MCF 10A (cell line): ENCODE results near the gene MXD3. TPM values are rescaled to one million over a fixed set of nuclear protein-coding genes. Genes with fewer than 3 reads are reported as not detected.

Experiments used
- BruUV-seq: library from RNA; stranded (reverse); fragments of 400-500 nt; replicated peaks from 2 replicates; lab custom pipeline; 2021; lab: Mats Ljungman, UMichigan
- CTCF ChIA-PET: fragments of 300-600 bp; sonication (Branson Sonifier 250); formaldehyde crosslinking; extraction: SDS; loops from one replicate; lab custom pipeline; 2021; ENCODE audit warnings: antibody characterized with exemption, inconsistent platforms; lab: Yijun Ruan, JAX
- POLR2A ChIA-PET: fragments of 300-600, 350-650 bp; sonication (Branson Sonifier 250); formaldehyde crosslinking; extraction: SDS; loops from one replicate; lab custom pipeline; 2020; ENCODE audit warnings: antibody characterized with exemption, inconsistent platforms; lab: Yijun Ruan, JAX
- DNase-seq: peaks from one replicate; pipeline ENCODE4 v3.0.0-alpha.2; 2018; ENCODE audit not compliant: unreplicated experiment
- H3K27ac Mint-ChIP-seq: one replicate; pipeline ENCODE4 v1.8.0; 2022; ENCODE audit warnings: mild to moderate bottlenecking, low read depth, mixed read lengths; ENCODE audit not compliant: unreplicated experiment
- H3K27me3 Mint-ChIP-seq: one replicate; pipeline ENCODE4 v1.8.0; 2022; ENCODE audit warnings: mixed read lengths; ENCODE audit not compliant: insufficient read depth, unreplicated experiment
- H3K36me3 Mint-ChIP-seq: one replicate; pipeline ENCODE4 v1.8.0; 2022; ENCODE audit warnings: mild to moderate bottlenecking, moderate library complexity, mixed read lengths; ENCODE audit not compliant: insufficient read depth, unreplicated experiment
- H3K4me1 Mint-ChIP-seq: one replicate; pipeline ENCODE4 v1.8.0; 2022; ENCODE audit warnings: mixed read lengths; ENCODE audit not compliant: insufficient read depth, unreplicated experiment
- H3K4me3 Mint-ChIP-seq: one replicate; pipeline ENCODE4 v1.8.0; 2022; ENCODE audit warnings: mild to moderate bottlenecking, moderate library complexity, mixed read lengths; ENCODE audit not compliant: unreplicated experiment
- H3K9me3 Mint-ChIP-seq: one replicate; pipeline ENCODE4 v1.8.0; 2022; ENCODE audit warnings: mixed read lengths; ENCODE audit not compliant: unreplicated experiment
- CTCF ChIP-seq: fragments of 200-600 bp; IDR thresholded peaks from one replicate; pipeline ENCODE4 v1.8.0; 2022; ENCODE audit warnings: antibody characterized with exemption, mild to moderate bottlenecking; ENCODE audit not compliant: unreplicated experiment
- intact Hi-C: fragments of 100-400 bp; cut with micrococcal nuclease; formaldehyde crosslinking; loops from 2 replicates; pipeline ENCODE4 v1.14.1; 2022
- total RNA-seq: library from RNA; stranded (reverse); gene quantifications from 2 replicates; pipeline ENCODE4 v1.2.3, GENCODE V29; 2022

MXD3 gene
- total RNA-seq, 1 experiment from 2014 or later: 13.2 TPM

DNA sequence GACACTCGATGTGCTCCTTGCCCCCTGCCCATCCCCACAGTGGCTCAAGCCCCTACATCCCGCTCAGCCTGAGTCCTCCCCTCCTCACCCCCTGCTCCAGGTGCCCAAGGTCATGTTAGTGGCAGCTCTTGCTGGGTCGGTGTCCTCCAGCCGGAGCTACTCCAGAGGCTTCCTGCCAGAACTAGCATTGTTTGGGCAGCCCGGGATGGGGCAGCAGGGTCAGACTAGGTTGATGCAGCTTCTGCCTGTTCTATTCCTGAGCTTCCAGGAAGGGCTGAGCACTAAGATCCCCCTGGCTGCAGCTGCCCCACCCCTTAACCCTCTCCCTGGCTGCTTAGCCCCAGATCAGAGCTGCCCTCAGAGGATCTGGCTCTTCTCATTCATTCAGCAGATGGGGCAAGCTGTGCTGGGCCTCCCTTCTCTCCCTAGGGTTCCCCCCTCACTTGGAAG, 46.7 kb upstream of the MXD3 start:
- H3K4me3 Mint-ChIP-seq: peak overlapping the region; percentile 51
- intact Hi-C loops: no loop called here
- H3K36me3 Mint-ChIP-seq: no peaks in the 10 kb centered on the region
- no peak overlapping the region for H3K27ac Mint-ChIP-seq
- CTCF ChIA-PET: interaction anchor here (1.0 to 4.7 kb wide), 4 partner anchors 12 to 697 kb away, joined by 3 to 21 read pairs (median 4); no protein-coding TSS in a partner anchor
- no TSS peak for BruUV-seq
- peaks cover 27% of the 10 kb centered on the region for H3K4me1 Mint-ChIP-seq
- no peak for TF ChIP-seq CTCF
- no peak for DNase-seq
- POLR2A ChIA-PET: interaction anchor here (0.6 kb wide), 1 partner anchor 11 kb away, joined by 3 read pairs; no protein-coding TSS in a partner anchor
- no peaks in the 10 kb centered on the region for H3K27me3 Mint-ChIP-seq
- no peaks in the 10 kb centered on the region for H3K9me3 Mint-ChIP-seq

DNA sequence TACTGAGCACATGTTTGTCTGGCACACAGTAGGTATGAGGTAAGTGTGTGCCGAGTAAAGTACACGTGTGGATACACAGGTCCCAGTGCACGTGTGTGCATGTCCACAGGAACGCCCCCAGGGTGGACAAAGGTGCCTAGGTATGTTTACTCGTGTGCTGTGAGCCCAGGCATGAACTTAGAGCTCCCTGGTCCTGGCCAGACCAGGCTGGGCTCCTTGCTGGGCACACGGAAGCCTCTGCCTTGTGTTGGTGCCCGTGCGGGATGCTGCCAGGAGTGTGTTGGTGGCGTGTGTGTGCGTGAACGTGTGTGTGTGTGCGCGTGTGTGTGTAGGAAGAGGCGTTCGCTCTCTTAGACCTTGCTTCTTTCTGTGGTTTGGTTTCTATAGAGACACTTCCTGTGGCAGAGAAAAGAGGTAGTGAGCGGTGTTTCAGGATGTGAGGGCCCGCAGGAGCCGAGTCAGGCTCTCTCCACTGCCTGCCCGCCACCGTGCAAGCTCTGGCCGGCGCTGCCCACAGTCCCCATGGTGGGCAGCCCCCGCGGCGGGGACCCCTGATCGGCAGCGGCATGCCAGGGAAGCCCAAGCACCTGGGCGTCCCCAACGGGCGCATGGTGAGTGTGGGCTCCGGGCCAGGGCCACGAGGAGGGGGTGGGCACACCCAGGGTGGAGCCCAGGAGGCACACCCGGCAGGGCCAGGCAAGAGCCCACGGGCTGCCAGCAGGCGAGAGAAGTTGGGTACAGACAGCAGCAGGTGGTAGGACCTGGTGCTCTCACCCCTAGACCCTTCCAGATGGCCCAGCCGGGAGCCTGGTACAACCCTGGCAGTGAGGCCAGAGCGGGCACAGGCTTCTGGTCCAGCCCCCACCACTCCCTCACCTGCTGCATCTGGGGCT, 46.0 kb upstream of the MXD3 start, which contains the start of gene RGS14:
Gene RGS14 (plus strand): TSS at position 466 of the 893 bp plus-strand sequence. CDS start 101 bp downstream, at position 567.
- Mint-ChIP-seq H3K4me1 (peaks cover 24% of the 10 kb centered on the region), H3K9me3 (no peaks in the 10 kb centered on the region), H3K4me3 (peak within 1 kb of the TSS; percentile 51), H3K27me3 (no peaks in the 10 kb centered on the region), H3K27ac (no peak within 1 kb of the TSS), H3K36me3 (no peaks in the 10 kb centered on the region)
- intact Hi-C loops: no loop called here
- ChIA-PET POLR2A (interaction anchor here (0.6 to 2.0 kb wide), 4 partner anchors 12 to 70 kb away, joined by 3 to 5 read pairs (median 4); no protein-coding TSS in a partner anchor), CTCF (interaction anchor here (0.6 to 4.7 kb wide), 3 partner anchors 12 to 46 kb away, joined by 3 to 21 read pairs (median 5); no protein-coding TSS in a partner anchor)
- DNase-seq: peak; percentile 55
- no TSS peak for BruUV-seq
- no peak for TF ChIP-seq CTCF

- no peaks in the 10 kb centered on the region for H3K27me3 Mint-ChIP-seq
These were observed 45.4 kb upstream of the MXD3 start for GRCh38 chr5:177357146-177357458.

More at GRCh38 chr5:177357146-177357458, 45.4 kb upstream of the MXD3 start:
- Mint-ChIP-seq H3K4me1 (peaks cover 18% of the 10 kb centered on the region), H3K36me3 (no peaks in the 10 kb centered on the region), H3K9me3 (no peaks in the 10 kb centered on the region), H3K27ac (no peak overlapping the region), H3K4me3 (peak overlapping the region; percentile 30)
- BruUV-seq: no TSS peak
- ChIA-PET POLR2A (interaction anchor here (2.0 kb wide), 1 partner anchor 32 kb away, joined by 5 read pairs; no protein-coding TSS in a partner anchor), CTCF (interaction anchor here (0.6 to 1.5 kb wide), 2 partner anchors 13 to 33 kb away, joined by 3 read pairs; no protein-coding TSS in a partner anchor)
- no peak for TF ChIP-seq CTCF
- intact Hi-C loops: no loop called here
- no peak for DNase-seq
